GM13977 (cell line): Measurements from ENCODE around the gene TM9SF4.

ENCODE experiments used
- DNase-seq: peaks from one replicate; pipeline ENCODE4 v3.0.0; 2012; ENCODE audit warnings: low spot score
- in situ Hi-C: fragments of 300-500 bp; cut with MboI; formaldehyde crosslinking; loops from one replicate; pipeline ENCODE4 v1.12.0; 2022; ENCODE audit warnings: low sequenced_read_pairs, low pct_unique_long_range_greater_than_20kb, mixed read lengths, inconsistent platforms; ENCODE audit not compliant: unreplicated experiment
- TF ChIP-seq, protein P1 (sequence below): IDR thresholded peaks from 2 replicates; pipeline ENCODE4 v1.5.1; 2012; ENCODE audit warnings: mild to moderate bottlenecking, control low read depth; ENCODE audit not compliant: insufficient read depth; ENCODE audit errors: extremely low read depth, missing control alignments

The TM9SF4 gene

DNA sequence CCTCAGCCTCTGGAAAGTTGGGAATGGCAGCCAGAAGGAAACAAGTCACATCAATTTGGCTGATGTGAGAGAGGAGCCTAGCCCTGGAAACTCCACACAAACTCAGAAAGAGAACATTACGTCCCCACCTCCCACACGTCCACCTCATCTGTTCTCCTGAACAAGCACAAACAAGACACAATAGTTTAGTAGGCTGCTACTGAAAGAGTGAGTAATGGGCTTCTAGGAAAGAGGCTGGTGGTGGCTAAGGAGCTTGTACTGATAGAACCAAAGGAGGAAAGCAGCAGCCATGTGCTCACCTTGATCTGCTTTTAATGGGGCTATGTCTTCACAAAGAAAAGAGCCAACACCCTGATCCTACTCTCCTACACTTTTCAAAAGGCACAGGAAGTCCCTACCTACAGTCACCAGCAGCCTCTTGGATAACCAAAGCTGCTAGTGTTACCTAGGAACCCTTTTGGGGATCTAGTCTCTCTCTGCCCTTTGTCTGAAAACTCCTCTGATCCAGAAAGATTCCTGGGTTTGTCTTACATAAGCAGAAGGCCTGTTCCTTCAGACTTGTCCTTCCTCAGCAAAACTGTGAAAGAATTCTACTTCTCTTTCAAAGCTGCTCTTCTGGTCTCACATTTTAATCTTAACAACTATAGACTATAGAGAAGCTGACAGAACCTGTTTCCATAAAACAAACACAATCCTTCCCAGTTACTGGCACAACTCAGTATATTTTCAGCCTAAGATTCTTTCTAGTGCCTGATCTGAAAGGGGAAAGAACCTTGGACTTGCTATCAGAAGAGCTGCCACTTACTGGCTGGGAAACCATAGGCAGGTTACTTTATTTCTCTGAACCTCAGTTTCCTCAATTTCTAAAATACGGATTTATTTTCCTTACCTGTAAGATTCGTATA, 94.9 kb downstream of the TM9SF4 start:
- peak; percentile 52 for DNase-seq
- TF ChIP-seq, protein P1, sequence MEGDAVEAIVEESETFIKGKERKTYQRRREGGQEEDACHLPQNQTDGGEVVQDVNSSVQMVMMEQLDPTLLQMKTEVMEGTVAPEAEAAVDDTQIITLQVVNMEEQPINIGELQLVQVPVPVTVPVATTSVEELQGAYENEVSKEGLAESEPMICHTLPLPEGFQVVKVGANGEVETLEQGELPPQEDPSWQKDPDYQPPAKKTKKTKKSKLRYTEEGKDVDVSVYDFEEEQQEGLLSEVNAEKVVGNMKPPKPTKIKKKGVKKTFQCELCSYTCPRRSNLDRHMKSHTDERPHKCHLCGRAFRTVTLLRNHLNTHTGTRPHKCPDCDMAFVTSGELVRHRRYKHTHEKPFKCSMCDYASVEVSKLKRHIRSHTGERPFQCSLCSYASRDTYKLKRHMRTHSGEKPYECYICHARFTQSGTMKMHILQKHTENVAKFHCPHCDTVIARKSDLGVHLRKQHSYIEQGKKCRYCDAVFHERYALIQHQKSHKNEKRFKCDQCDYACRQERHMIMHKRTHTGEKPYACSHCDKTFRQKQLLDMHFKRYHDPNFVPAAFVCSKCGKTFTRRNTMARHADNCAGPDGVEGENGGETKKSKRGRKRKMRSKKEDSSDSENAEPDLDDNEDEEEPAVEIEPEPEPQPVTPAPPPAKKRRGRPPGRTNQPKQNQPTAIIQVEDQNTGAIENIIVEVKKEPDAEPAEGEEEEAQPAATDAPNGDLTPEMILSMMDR, result no peak
- in situ Hi-C loops, result no loop called here

DNA sequence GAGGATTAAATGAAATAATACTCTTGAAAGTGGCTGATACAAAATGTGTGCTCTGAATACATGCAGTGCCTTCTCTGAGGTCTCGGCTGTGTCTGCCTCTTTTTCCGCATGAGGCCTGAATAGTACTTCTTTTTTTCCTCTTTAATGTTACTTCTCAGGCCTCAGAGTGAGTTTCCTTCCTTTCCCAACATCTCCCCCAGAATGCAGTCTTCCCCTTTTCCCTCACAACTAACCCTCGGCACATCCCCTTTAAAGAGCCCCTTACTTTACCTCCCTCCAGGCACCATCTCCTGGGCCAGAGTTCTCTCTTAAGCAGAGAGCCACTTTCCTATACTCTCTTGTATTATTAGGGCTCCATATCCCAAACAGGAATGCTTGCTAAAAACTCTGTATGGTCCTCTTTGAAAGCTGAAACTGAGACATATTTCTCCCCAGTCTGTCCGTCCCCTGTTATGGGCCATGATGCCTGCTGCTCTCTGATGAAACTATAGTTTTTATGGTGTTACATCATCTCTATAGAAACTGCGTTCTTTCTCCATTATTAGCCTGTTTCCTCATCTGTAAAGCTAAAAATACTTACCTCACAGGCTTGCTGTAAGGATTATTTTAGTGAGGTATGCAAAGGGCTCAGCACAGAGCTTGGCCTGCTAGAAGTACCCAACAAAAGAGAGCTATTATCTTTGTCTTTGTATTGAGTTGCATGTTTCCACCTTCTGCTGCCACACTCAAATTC, 95.8 kb downstream of the TM9SF4 start:
- peak; percentile 64 for DNase-seq
- TF ChIP-seq, protein P1, result no peak
- in situ Hi-C loops, result no loop called here

DNA sequence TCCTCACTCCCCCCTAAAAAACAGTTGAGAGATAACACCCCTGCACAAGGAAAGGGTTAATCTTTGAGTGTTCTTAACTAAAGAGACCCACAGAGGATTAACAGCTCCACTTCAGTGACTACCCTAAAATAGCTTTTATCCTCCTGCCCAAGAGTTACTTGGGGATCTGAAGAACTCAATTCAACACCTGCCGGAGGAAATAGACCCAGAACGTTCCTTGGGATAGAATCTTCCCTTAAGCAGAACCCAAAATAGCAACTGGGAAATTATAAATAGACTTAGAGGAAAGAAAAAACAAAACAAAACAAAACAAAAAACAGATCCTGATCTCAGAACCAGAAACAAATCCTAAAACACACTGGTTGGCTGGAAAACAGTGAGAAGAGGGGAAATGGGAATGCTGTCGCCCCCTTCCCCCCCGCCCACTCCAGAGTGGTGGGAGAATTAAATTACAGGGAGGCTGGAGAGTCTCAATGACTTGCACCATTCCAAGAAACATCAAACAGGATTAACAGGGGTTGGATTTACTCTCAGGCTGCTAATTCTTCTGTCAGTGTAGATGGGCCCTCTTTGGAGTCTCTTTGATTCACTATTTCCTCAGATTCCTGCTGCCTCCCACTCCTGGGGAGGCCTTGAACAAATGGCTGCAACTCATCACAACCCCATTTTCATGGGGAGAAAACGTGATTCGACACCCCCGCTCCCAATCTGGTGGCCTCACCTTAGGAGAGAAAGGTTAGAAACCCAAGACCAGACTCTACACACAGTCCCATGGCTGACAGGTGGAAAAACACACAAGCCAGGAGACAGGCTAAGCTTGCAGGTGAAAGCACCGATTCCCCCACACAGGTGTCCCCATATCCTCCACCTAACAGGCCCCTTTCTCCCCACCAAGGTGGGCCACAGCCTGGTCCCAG, 96.6 kb downstream of the TM9SF4 start:
- in situ Hi-C loops, result no loop called here
- no peak for DNase-seq
- TF ChIP-seq, protein P1, result no peak

DNA sequence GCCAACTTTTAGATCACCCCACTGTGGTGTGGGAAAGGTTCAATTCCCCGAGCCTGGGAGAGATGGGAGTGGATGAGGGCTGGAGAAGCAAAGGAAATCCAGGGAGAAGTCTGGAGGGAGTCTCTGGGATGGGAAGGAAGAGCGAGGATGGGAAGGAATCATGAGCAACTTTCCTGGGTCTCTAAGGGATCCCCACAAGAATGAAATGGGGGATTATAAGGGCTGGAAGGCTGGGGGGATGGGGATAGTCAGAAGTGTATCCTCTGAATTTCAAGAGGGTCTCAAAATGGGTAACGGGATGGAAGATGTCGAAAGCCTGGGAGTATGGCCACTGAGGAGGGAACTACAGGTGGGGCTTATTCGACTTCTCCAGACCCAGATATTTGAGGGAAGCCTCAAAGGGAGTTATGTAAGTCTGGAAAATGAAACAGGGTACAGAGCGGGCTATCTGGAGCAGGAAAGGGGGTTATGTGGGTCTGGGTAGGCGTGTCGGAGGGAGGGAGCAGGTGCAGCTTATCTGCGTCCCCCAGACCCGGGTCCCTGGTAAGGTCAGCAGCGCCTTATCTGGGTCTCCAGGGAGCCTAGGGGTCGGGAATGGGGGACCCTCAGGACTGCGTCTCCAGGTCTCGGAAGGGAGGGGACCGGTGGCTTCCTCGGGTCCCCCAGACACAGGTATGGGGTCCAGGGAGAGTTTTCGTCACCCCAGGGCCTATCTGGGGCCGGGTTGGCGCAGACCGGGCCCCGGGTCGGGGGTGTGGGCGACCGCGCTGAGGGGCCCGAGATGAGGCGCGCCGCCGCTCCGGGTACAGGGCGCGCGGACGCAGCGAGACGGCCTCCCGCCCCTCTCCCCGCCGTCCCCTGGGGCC, 97.5 kb downstream of the TM9SF4 start:
- in situ Hi-C loops, result no loop called here
- no peak for DNase-seq
- TF ChIP-seq, protein P1, result no peak

DNA sequence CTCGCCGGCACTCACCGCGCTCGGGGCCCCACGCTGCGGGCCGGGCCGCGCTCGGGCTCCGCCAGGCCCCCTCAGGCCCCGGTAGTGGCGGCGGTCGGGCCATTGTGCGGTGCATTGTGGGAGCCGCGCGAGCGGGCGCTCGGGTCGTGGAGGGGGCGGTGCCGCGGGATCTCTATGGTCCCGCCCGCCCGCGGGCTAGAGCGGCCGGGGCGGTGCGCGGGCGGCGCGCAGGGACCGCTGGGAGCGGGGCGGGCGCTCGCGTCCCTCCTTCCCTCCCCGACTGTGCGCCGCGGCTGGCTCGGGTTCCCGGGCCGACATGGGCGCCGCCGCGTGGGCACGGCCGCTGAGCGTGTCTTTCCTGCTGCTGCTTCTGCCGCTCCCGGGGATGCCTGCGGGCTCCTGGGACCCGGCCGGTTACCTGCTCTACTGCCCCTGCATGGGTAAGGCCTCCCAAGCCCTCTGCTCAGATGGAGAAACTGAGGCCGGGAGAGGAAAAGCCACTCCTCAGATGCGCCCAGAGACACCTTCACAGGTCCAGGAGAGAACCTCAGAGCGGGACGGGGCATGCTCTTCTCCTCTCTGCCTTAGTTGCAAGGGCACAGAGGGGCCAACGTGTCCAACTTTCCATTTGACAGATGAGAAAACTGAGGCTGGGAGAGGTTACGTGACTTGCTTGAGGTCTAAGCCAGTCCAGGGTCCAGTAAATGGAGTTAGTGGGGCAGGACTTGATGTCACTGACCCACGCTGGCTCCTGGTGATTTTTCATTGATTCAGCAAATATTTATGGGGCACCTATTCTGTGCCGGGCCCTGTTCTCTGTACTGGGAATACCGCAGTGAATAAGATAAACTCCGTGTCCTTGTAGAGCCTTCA, 98.3 kb downstream of the TM9SF4 start, which contains the start of the genes PLAGL2 and POFUT1:
Gene PLAGL2, minus strand, starts transcription at position 118 of the 873 bp plus-strand sequence. CDS start 5,565 bp downstream, outside the sequence.
Gene POFUT1, plus strand, starts transcription at position 255 of the 873 bp plus-strand sequence. Its CDS starts 62 bp downstream, at position 317.
- peak; percentile 100 for DNase-seq
- in situ Hi-C loops, result no loop called here
- TF ChIP-seq, protein P1, result peak; percentile 41
